ENCODE results near the gene TIMP2. TPM values are rescaled to one million over a fixed set of nuclear protein-coding genes. Genes with fewer than 3 reads are reported as not detected.

Gene TIMP2
- polyA plus RNA-seq, 2 of the 4 experiments (the other 2 are of a cell fraction) = 68.1 to 166 TPM

GRCh38 chr17:78882540-78883088 lies 42.6 kb downstream of the TIMP2 start:
- no peaks in the 10 kb centered on the region for H3K9me3 ChIP-seq
- peak overlapping the region; percentile 86 to 91 for H3K27ac ChIP-seq
- H3K4me2 ChIP-seq = peak overlapping the region; percentile 84
- CTCF ChIA-PET = interaction anchor here (0.6 to 5.1 kb wide), 5 partner anchors 9 to 112 kb away, joined by 3 to 41 read pairs (median 4); no protein-coding TSS in a partner anchor
- FAIRE-seq (no peak), DNase-seq (ENCODE audit: low read depth in 1 of 2, low spot score in 1 of 2) (no peak), ATAC-seq (no peak)
- no peak for TF ChIP-seq SREBF2 (IDR thresholded peaks at IDR 0.05)
- TF ChIP-seq ZNF302 (CRISPR knock-in tag; IDR thresholded peaks at IDR 0.05) = no peak
- no peak for TF ChIP-seq EP300 (IDR thresholded peaks at IDR 0.05)
- TF ChIP-seq, protein P1, sequence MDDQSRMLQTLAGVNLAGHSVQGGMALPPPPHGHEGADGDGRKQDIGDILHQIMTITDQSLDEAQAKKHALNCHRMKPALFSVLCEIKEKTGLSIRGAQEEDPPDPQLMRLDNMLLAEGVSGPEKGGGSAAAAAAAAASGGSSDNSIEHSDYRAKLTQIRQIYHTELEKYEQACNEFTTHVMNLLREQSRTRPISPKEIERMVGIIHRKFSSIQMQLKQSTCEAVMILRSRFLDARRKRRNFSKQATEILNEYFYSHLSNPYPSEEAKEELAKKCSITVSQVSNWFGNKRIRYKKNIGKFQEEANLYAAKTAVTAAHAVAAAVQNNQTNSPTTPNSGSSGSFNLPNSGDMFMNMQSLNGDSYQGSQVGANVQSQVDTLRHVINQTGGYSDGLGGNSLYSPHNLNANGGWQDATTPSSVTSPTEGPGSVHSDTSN (IDR thresholded peaks at IDR 0.05) = no peak
- TF ChIP-seq HOXB5 (CRISPR knock-in tag; IDR thresholded peaks at IDR 0.05) = no peak
- TF ChIP-seq, protein P2, sequence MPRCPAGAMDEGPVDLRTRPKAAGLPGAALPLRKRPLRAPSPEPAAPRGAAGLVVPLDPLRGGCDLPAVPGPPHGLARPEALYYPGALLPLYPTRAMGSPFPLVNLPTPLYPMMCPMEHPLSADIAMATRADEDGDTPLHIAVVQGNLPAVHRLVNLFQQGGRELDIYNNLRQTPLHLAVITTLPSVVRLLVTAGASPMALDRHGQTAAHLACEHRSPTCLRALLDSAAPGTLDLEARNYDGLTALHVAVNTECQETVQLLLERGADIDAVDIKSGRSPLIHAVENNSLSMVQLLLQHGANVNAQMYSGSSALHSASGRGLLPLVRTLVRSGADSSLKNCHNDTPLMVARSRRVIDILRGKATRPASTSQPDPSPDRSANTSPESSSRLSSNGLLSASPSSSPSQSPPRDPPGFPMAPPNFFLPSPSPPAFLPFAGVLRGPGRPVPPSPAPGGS (IDR thresholded peaks at IDR 0.05) = no peak
- no peak for TF ChIP-seq CBX8 (IDR thresholded peaks at IDR 0.05)
- no peak for TF ChIP-seq JUNB (IDR thresholded peaks at IDR 0.05)
- WGBS (ENCODE audit: missing lambda C conversion rate) = 80% methylated on average over 9 of the region's 14 CpGs
- H3K4me3 ChIP-seq = peak overlapping the region; percentile 14; the same call in 1 of the 3 replicates
- H3K4me1 ChIP-seq = peaks cover 47% of the 10 kb centered on the region
- POLR2A ChIA-PET = interaction anchor here (0.6 kb wide), 1 partner anchor 20 kb away, joined by 3 read pairs; no protein-coding TSS in a partner anchor

- ChIA-PET CTCF (interaction anchor here (0.9 to 17.8 kb wide), 4 partner anchors 13 to 88 kb away, joined by 3 to 321 read pairs (median 32); no protein-coding TSS in a partner anchor), POLR2A (no interaction called here)
- no peak overlapping the region for H3K4me3 ChIP-seq
- ATAC-seq (no peak), DNase-seq (ENCODE audit: low read depth in 1 of 2, low spot score in 1 of 2) (no peak), FAIRE-seq (no peak)
- peaks cover 43% of the 10 kb centered on the region for H3K4me1 ChIP-seq
- WGBS (ENCODE audit: missing lambda C conversion rate) = 92% methylated on average over 28 of the region's 28 CpGs
- H3K27ac ChIP-seq = no peak overlapping the region
- H3K9me3 ChIP-seq = no peaks in the 10 kb centered on the region
- no peak overlapping the region for H3K4me2 ChIP-seq
- no peak for TF ChIP-seq USF2 (IDR thresholded peaks at IDR 0.05)
- no peak for TF ChIP-seq HMGXB4 (CRISPR knock-in tag; IDR thresholded peaks at IDR 0.05; ENCODE audit: borderline replicate concordance)
- no peak for TF ChIP-seq FOSL2 (IDR thresholded peaks at IDR 0.05)
- TF ChIP-seq FOSL2 (CRISPR knock-in tag; IDR thresholded peaks at IDR 0.05) = no peak
- TF ChIP-seq JUN (IDR thresholded peaks at IDR 0.05) = no peak
- TF ChIP-seq CEBPB (IDR thresholded peaks at IDR 0.05) = no peak
- no peak for TF ChIP-seq HOXA7 (CRISPR knock-in tag; IDR thresholded peaks at IDR 0.05)
- TF ChIP-seq MAZ (IDR thresholded peaks at IDR 0.05; ENCODE audit: borderline replicate concordance, low read depth, low read length) = no peak
- TF ChIP-seq RAD21 (conservative IDR thresholded peaks at IDR 0.05 in 1 of 2, IDR thresholded peaks at IDR 0.05 in 1 of 2) = no peak
- no peak for TF ChIP-seq MYC (IDR thresholded peaks at IDR 0.05; ENCODE audit: borderline replicate concordance, low read length)
- TF ChIP-seq TFCP2L1 (CRISPR knock-in tag; IDR thresholded peaks at IDR 0.05) = no peak
- no peak for TF ChIP-seq TP53 (CRISPR knock-in tag; IDR thresholded peaks at IDR 0.05)
- TF ChIP-seq GATA3 (IDR thresholded peaks at IDR 0.05; ENCODE audit: borderline replicate concordance) = no peak
- TF ChIP-seq CBX8 (IDR thresholded peaks at IDR 0.05) = no peak
- TF ChIP-seq ZFP36 (IDR thresholded peaks at IDR 0.05; ENCODE audit: borderline replicate concordance, partially characterized antibody) = no peak
- TF ChIP-seq POLR2AphosphoS2 (conservative IDR thresholded peaks at IDR 0.05; ENCODE audit: low read length) = no peak
- no peak for TF ChIP-seq ZC3H11A (IDR thresholded peaks at IDR 0.05)
These were observed 45.5 kb downstream of the TIMP2 start for GRCh38 chr17:78879635-78880186.
